SIG-M5 (cell line): ENCODE data around the gene SNX13.

ENCODE experiments used
- DNase-seq: peaks from one replicate; lab custom pipeline; 2025; lab: John Stamatoyannopoulos, UW

SNX13 gene

DNA sequence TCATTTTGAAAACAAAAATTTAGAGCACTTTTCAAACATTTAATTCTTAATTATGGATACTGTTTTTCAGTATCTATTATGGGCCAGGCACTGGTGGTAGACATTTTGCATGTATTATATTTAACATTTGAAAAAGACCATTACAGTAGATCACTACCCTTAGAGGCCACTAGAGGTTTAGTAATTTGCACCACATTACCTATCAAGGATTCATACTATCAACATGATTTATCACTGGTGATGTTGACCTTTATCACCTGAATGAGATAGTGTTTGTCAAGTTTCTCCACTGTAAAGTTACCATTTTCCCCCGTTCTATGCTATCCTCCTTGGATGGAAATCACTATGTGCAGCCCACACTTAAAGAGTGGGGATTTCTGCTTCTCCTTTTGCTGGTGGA, 4.4 kb upstream of the SNX13 start:
- DNase-seq: no peak

DNA sequence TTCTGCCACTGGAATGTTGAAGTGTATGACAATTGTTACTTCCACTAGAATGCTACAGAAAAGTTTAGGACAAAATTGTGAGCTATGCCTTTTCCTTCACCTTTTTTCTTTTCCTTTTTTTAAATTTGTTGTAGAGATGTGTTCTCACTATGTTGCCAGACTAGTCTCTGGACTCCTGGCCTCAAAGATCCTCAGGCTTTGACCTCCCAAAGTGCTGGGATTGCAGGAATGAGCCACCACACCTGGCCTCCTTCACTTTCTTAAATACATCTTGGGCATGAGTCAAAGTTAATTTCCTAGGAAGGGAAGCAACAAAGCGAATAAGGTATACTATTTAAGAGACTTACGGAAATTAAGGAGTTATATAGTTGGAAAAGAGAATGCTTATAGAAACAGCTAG, 2.7 kb upstream of the SNX13 start:
- DNase-seq: no peak

DNA sequence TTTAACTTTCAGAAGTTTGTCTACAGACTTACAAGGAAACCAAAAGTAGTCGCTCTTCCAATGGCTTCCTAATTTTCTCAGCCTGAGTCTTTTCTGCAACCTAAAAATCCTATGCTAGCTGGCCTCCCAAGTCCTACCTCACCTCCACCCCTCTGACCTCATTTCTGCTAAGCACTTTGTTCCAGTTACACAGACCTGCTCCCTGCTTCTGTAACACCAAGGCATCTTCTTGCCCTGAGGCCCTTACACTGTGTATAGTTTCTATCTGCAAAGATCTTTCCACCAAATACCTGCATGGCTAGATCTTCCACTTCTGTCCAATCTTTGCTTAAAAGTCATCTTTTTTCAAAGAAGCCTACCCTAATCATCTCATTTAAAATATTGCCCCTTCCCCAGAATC, 1.9 kb upstream of the SNX13 start:
- DNase-seq: no peak

DNA sequence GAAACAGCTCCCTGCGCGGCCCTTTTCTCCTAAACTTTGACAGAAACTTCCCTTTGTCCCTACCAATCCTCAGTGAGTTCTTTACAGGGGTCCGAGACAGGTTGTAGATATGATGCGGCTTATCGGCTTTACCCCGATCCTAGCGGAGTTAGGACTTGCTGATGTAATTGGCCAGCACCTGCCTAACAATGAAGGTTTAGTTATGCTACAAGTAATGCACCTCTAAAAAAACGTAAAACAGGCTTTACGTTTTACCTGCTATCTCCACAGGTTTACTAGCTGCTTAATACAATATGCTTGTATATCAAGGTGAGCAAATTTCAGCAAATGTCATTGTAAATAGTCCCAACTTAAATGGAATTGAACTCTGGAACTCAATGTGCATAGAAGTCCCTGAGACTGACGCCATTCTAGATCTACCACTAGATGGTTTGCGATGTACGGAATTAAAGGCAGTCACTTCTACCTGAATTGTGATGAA, 697 bp upstream of the SNX13 start:
- DNase-seq: no peak

DNA sequence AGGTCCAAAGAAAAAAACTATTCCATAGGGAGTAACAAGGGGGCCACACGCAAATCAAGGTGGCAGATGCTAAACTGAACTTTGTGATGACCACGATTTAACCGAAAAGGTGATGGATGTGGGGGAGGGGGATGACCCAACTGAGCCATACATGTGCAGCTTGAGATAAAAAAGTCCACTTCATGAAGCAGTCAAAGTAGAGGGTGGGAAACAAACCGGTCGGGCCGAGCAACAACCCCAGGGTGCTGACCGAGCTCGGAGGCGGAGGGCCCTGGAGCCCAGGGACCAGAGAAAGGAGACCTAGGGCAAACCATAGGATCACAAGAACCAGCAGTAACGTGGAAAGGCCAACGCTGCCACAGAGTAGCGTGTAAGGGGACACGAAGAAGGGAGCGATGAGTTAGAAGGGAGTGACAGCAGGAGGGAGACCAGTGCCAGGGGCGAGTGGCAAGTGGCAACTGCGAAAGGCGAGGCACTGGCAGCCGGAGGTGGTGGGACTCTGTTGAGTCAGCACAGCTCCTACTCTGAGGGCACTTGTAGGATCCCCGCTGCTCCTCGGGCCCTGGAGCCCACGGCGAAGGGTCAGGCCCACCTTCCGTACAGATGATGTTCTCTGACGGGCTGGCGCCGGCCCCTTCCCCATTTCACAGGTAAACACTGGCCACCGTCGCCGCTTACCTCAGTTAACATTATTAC, 540 bp downstream of the SNX13 start:
- DNase-seq: no peak

DNA sequence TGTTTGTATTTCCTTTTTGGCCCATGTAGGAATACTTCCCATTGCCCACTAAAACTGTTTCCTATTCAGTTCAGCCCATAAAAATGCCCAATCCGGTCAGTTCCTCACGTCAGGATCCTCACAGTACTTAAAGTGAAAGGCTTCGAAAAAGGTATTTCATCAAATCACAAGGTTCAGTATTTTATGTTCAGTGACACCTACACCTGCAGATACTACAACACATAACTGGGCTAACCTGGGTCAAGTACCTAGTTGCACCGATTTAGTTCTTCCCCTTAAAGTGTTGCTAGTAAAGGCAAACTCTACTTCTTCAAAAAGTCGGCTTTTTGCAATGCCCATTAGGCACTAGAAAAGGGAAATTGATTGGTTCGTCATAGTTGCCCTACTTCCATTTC, 1.1 kb downstream of the SNX13 start:
- DNase-seq: no peak

DNA sequence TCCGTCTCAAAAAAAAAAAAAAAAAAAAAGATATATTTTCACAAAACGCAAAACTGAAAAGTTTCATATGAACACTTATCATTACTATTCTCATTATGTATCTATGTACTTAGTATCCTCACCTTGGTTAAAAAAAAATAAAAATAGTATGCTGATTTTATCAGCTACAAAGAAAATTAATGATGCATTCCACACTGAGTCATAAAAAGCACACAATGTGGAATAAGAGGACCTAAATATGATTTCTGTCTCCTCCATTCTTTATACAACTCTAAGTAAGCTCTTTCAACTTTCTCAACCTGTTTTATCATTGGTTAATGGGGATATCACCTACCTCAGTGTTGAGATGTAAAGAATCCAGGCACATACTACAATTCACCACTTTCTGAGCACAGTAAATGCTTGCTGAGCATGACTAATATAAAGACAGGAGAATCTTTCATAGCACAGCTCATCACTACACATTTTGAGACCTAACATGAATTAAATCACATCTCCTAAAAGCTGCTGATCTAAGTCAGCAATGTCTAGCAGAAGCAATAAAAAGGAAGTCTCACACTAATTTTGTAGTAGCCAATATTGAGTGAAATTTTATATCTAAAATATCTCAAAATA, 2.7 kb downstream of the SNX13 start:
- DNase-seq: no peak

DNA sequence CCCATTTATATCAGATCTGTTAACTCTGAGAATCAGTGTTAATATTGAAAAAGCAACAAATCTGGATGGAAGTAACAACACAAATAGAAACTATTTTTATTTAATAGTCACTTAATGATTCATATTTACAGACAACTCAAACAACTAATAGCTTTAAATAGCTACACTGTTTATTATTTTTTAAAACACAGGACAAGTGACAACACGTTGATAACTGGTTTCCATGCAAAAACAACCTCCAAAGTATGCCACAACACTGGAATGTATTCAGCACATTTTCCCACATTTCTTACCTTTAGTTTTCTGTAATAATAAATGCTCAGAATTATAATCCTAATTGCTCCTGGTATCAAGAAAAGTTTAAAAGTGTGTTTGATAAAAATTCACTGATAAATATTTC, 4.0 kb downstream of the SNX13 start:
- DNase-seq: no peak

DNA sequence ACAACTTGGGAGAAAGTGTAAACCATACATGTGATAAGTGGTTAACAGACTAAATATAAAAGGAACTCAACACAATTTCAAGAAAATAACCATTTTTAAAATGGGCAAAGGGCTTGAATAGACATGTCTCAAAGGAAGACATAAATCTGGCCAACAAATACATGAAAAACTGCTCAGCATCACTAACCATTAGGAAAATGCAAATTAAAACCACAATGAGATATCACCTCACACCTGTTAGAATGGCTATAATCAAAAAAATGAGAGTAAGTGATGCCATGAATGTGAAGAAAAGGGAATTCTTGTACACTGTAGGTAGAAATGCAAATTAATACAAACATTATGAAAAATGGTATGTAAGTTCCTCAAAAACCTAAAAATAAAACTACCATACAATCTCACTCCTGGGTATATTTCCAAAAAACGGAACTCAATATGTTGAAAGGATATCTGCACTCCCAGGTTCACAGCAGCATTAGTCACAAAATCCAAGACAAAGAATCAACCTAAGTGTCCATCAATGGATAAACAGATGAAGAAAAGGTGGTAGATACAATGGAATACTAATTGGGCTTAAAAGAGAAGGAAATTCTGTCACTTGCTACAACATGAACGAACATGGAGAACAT, 5.6 kb downstream of the SNX13 start:
- DNase-seq: no peak

DNA sequence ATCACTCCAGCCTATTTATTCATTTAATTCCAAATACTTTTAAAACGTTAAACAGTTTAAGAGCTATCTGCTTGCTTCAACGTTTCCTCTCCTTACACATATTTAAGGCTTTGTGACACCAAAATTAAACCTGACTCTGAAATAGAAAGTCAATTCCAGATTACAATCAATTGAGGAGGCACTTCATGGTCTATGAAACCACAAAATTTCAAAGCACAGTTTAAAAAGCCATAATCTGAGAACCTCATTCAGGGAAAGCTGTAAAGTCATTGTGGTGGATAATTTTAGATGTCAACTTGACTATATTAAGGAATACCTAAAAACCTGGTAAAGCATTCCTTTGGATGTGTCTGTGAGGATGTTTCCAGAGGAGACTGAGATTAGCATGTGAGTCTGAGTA, 6.2 kb downstream of the SNX13 start:
- DNase-seq: no peak

DNA sequence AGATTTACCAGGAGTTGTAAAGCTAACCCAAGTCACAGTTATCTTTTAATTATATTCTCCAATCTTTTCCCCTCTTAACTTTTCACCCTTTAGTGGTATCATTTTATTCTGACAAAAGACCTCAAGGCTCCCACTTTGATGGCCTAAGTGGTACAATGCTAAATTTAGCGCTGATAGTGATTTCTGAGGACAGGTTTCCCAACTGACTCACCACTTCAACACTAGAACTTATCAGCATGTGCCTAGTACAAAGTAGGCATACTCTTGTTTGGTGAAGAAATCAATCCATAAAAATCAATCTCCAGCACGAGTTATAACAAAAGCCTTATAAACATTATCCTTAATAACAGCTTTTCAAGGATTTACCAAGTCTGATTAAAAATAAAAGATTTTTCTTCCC, 7.5 kb downstream of the SNX13 start:
- DNase-seq: no peak

DNA sequence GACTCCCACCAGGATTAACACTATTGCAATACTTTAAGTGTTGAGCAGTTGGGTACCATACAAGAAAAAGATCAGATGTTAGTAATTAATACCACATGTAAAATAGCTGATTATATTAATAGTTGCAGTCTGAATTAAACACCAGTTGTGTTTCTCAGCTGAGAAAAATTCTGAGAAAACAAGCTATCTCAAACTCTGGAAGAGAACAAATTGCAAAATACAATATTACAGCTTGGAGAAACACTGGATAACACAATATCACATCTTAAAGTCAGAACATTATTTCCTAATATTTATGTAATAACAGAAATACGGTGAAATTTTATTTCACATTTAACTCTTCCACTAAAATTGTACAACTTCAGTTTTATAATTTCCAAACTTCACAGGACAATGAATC, 9.2 kb downstream of the SNX13 start:
- DNase-seq: no peak

DNA sequence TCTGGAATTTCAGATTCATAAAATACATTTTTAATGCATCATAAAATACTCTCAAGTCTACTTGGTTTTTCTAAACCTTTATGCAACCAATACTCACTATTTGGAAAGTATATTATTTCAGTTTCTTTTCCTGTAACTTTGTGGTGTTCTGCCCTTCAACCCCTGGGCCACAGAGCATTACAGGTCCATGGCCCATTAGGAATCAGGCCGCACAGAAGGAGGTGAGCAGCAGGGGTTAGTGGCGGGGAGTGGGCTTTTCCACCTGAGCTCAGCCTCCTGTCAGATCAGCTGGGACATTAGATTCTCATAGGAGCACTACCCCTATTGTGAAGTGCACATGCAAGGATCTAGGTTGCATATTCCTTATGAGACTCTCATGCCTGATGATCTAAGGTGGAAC, 9.7 kb downstream of the SNX13 start:
- DNase-seq: no peak

DNA sequence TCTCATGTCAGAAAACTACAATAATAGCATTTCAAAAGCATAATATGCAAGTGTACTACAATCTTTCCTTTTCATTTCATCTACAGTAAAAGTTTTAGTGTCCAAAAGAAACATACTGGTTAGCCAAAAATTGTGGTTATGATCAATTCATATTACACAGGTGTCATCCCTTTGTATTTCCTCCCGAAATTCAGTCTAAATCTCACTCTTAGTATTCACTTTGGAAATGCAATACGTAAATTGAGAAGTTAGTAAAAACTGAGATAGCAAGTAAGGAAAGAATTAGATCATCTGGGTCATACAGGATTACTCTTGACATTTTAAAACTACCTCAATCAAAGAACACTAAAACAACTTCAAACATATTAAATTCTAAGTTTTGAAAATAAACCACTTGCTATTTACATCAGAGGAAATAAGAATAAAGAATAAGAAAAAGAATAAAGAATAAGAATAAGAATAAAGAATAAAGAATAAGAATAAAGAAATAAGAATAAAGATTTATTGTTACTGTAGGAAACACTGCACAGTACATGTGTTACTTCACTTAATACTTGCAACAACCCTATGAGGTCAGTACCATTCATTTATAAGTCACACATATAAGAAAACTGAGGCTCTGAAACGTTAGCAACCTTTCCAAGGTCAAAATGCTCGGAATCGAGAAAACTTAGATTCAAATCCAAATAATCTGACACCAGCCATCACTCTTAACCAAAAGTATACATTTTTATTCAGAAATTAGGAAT, 10.5 kb downstream of the SNX13 start:
- DNase-seq: no peak

DNA sequence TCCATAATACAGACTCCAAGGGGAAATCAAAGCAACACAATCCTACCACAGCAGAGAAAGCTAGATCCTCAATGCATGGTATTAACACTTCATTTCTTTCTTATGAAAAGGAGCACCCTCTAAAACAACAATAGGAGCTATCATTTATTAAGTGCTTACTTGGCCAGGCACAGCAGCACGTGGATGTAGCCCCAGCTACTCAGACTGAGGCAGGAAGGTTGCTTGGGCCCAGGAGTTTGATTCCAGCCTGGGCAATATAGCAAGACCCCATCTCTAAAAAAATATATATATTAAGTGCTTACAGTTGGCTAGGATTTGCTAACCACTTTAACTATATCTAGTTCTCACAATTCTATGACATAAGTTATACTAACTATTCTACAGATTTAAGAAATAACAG, 12.2 kb downstream of the SNX13 start:
- no peak for DNase-seq

DNA sequence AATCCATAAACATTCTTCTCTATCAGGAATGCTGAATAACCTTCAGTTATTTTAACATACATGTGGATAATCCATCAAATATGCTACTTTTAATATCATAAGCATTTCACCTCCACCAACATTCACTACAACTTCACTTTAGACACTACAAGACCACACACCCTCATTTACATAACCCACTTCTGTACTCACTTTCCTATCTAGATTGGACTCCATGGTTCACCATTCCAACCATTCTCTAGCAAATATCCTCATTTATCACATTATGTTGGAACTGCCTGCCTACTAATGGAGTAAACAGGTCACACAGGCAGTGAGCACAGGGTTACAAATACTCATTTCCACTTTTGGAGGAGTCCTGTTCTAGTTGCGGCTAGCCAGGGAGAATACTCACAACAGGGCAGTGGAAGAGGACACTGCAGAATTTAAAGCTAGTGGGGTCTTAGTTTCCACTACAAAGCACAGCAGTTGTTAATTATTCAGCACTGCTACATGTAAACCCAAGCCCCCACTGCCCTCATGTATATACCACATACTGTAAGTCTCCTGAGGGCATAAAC, 18.4 kb downstream of the SNX13 start:
- DNase-seq: no peak

DNA sequence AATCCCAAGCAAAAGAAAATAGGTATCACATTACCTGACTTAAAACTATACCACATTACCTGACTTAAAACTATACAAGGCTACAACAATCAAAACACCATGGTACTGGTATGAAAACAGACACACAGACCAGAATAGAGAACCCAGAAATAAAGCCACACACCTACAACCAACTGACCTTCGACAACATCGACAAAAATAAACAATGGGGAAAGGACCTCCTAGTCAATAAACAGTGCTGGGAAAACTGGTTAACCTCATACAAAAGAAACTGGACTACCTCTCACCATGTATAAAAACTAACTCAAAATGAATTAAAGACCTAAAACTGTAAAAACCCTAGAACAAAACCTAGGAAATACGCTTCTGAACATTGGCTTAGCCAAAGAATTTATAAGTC, 22.5 kb downstream of the SNX13 start:
- DNase-seq: no peak

DNA sequence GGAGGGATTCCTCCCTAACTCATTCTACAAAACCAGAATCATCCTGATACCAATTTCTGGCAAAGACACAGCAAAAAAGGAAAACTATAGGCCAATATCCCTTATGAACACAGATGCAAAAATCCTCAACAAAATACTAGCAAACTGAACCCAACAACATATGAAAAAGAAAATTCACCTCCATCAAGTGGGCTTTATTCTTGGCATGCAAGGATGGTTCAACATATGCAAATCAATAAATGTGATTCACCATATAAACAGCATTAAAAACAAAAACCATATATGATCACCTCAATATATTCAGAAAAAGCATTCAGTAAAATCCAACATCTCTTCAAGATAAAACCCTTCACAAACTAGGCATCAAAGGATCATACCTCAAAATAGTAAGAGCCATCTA, 23.5 kb downstream of the SNX13 start:
- DNase-seq: no peak

DNA sequence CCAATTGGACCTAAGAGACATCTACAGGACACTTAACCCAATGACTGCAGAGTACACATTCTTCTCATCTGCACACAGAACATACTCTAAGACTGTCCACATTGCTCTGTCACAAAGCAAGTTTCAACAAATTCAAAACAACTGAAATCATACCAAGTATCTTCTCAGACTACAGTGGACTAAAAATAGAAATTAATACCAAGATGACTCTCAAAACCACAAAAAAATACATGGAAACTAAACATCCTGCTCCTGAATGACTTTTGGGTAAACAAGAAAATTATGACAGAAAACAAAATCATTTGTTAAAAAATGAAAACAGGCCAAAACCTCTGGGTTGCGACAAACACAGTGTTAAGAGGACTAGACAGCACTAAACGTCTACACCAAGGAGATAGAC, 24.5 kb downstream of the SNX13 start:
- DNase-seq: no peak

DNA sequence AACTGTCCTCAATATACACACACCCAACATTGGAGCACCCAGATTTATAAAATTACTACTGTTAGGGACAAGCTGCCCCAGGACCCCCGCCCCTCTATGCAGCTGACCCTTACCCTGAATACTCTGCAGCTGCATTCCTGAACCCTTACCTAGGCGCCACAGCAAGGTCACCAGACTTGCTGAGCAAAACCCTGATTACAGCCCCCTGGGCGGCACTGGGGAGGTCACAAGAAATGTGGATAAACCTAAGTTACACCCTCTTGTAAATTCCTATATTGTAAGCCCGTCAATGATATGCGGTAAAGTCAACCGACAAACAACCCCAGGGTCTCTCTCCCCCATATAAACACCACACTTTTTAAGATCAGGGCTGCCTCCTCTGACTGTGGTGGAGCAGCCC, 25.1 kb downstream of the SNX13 start:
- no peak for DNase-seq

DNA sequence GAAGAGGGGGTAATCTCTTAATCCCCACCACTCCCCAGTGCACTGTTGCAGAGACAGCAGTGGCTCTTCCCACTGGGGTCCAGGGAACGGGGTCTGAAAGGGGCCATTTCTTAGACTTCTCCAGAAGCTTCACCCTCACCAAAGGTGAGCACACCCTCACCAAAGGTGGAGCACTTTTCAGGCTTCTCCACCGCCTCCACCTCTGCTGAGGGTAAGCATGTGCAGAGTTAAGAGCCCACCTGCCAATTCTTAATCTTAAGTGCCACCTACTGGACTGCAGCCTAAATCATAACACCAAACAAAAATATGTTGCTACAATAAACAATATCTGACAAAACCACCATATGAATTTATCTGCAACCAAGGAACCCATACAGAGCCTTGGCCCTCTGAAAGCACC, 27.0 kb downstream of the SNX13 start:
- no peak for DNase-seq

DNA sequence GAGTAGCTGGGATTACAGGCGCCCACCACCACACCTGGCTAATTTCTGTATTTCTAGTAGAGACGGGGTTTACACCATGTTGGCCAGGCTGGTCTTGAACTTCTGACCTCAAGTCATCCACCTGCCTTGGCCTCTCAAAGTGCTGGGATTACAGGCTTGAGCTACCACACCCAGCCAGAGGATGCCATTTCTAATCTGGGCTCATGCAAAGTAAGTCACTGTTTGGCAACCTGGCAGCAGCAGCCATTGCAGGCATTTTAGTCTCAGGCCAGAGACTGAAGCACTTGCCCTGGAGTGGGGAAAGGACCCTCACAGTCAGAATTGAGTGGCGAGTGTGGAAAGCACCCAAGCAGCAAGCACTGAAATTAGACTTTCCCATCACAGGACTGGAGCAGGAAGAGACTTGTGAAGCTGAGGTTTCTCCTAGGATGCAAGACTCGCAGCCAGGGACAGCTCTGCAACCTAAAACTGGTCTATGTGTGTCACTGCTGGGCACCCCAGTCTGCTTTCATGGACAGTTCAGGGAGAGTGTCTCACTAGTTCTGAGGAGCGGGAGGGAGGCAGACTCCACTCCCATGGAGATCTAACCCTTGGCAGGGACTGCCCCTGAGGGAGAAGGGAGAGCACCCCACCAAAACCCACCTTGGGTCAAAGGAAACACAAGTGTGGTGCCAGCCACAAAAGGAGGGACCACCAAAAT, 27.6 kb downstream of the SNX13 start:
- DNase-seq: no peak
